ENCODE data around the gene GC. TPM values are rescaled to one million over a fixed set of nuclear protein-coding genes. Genes with fewer than 3 reads are reported as not detected.
"Not testable (repeated sequence)": the region's sequence is repeated elsewhere in the genome, so short reads cannot be mapped to it uniquely, and the experiment has no call there.

The GC gene
- total RNA-seq, 1 experiment from 2014 or later = not detected

- not testable (repeated sequence) for H3K27me3 ChIP-seq (ENCODE audit: low read length); H3K9me2 ChIP-seq (replicated peaks; ENCODE audit: insufficient read depth, low read length); H3K79me2 ChIP-seq (ENCODE audit: low read length); H3K9ac ChIP-seq (ENCODE audit: low read length); H3K36me3 ChIP-seq (ENCODE audit: insufficient read depth, low read length); H3K4me3 ChIP-seq (ENCODE audit: low read length); H4K20me1 ChIP-seq (ENCODE audit: insufficient read depth, low read depth, low read length); H3K9me3 ChIP-seq (ENCODE audit: low read length); DNase-seq; H3K4me2 ChIP-seq (ENCODE audit: low read depth, low read length, poor library complexity, severe bottlenecking); H3K27ac ChIP-seq (ENCODE audit: low read length); H2AFZ ChIP-seq (ENCODE audit: low read length); H3K4me1 ChIP-seq (ENCODE audit: low read length)
These were observed 25.9 kb upstream of the GC start for GRCh38 chr4:71809805-71810204.

GRCh38 chr4:71807469-71807868 lies 23.6 kb upstream of the GC start:
- H3K9me3 ChIP-seq (ENCODE audit: low read length) = no peaks in the 10 kb centered on the region

GRCh38 chr4:71805230-71805629 lies 21.4 kb upstream of the GC start:
- H2AFZ ChIP-seq (ENCODE audit: low read length); H3K9ac ChIP-seq (ENCODE audit: low read length); H3K27ac ChIP-seq (ENCODE audit: low read length); H3K4me3 ChIP-seq (ENCODE audit: low read length); H3K9me3 ChIP-seq (ENCODE audit: low read length); H3K9me2 ChIP-seq (replicated peaks; ENCODE audit: insufficient read depth, low read length); H3K27me3 ChIP-seq (ENCODE audit: low read length); H4K20me1 ChIP-seq (ENCODE audit: insufficient read depth, low read depth, low read length); H3K4me2 ChIP-seq (ENCODE audit: low read depth, low read length, poor library complexity, severe bottlenecking); DNase-seq; H3K4me1 ChIP-seq (ENCODE audit: low read length); H3K79me2 ChIP-seq (ENCODE audit: low read length); H3K36me3 ChIP-seq (ENCODE audit: insufficient read depth, low read length): not testable (repeated sequence)

More at GRCh38 chr4:71807469-71807868, 23.6 kb upstream of the GC start:
- no peak overlapping the region for H3K4me3 ChIP-seq (ENCODE audit: low read length)
- no peaks in the 10 kb centered on the region for H4K20me1 ChIP-seq (ENCODE audit: insufficient read depth, low read depth, low read length)
- H2AFZ ChIP-seq (ENCODE audit: low read length) = no peak overlapping the region
- H3K79me2 ChIP-seq (ENCODE audit: low read length) = no peaks in the 10 kb centered on the region
- H3K4me1 ChIP-seq (ENCODE audit: low read length) = no peaks in the 10 kb centered on the region
- no peak overlapping the region for H3K4me2 ChIP-seq (ENCODE audit: low read depth, low read length, poor library complexity, severe bottlenecking)
- H3K27ac ChIP-seq (ENCODE audit: low read length) = no peak overlapping the region
- no peaks in the 10 kb centered on the region for H3K27me3 ChIP-seq (ENCODE audit: low read length)
- H3K9ac ChIP-seq (ENCODE audit: low read length) = no peak overlapping the region
- H3K36me3 ChIP-seq (ENCODE audit: insufficient read depth, low read length) = no peaks in the 10 kb centered on the region
- DNase-seq = no peak
- no peaks in the 10 kb centered on the region for H3K9me2 ChIP-seq (replicated peaks; ENCODE audit: insufficient read depth, low read length)

GRCh38 chr4:71804017-71804697 lies 20.3 kb upstream of the GC start:
- H3K4me2 ChIP-seq (ENCODE audit: low read depth, low read length, poor library complexity, severe bottlenecking); H3K4me3 ChIP-seq (ENCODE audit: low read length); H3K79me2 ChIP-seq (ENCODE audit: low read length); DNase-seq; H3K36me3 ChIP-seq (ENCODE audit: insufficient read depth, low read length); H3K9me3 ChIP-seq (ENCODE audit: low read length); H3K9me2 ChIP-seq (replicated peaks; ENCODE audit: insufficient read depth, low read length); H3K27ac ChIP-seq (ENCODE audit: low read length); H3K9ac ChIP-seq (ENCODE audit: low read length); H4K20me1 ChIP-seq (ENCODE audit: insufficient read depth, low read depth, low read length); H3K27me3 ChIP-seq (ENCODE audit: low read length); H3K4me1 ChIP-seq (ENCODE audit: low read length); H2AFZ ChIP-seq (ENCODE audit: low read length): not testable (repeated sequence)

GRCh38 chr4:71785959-71786358 lies 2.1 kb upstream of the GC start:
- no peak overlapping the region for H3K27ac ChIP-seq (ENCODE audit: low read length)
- H3K4me1 ChIP-seq (ENCODE audit: low read length) = no peaks in the 10 kb centered on the region
- no peak overlapping the region for H3K4me3 ChIP-seq (ENCODE audit: low read length)
- H3K27me3 ChIP-seq (ENCODE audit: low read length) = no peaks in the 10 kb centered on the region
- no peaks in the 10 kb centered on the region for H4K20me1 ChIP-seq (ENCODE audit: insufficient read depth, low read depth, low read length)
- H3K79me2 ChIP-seq (ENCODE audit: low read length) = no peaks in the 10 kb centered on the region
- DNase-seq = no peak
- no peak overlapping the region for H3K9ac ChIP-seq (ENCODE audit: low read length)
- no peaks in the 10 kb centered on the region for H3K9me3 ChIP-seq (ENCODE audit: low read length)
- H3K9me2 ChIP-seq (replicated peaks; ENCODE audit: insufficient read depth, low read length) = no peaks in the 10 kb centered on the region
- no peaks in the 10 kb centered on the region for H3K36me3 ChIP-seq (ENCODE audit: insufficient read depth, low read length)
- no peak overlapping the region for H3K4me2 ChIP-seq (ENCODE audit: low read depth, low read length, poor library complexity, severe bottlenecking)
- no peak overlapping the region for H2AFZ ChIP-seq (ENCODE audit: low read length)

- Histone ChIP-seq H3K27ac (ENCODE audit: low read length) (no peak overlapping the region), H3K4me2 (ENCODE audit: low read depth, low read length, poor library complexity, severe bottlenecking) (no peak overlapping the region), H4K20me1 (ENCODE audit: insufficient read depth, low read depth, low read length) (no peaks in the 10 kb centered on the region), H3K9ac (ENCODE audit: low read length) (no peak overlapping the region), H3K36me3 (ENCODE audit: insufficient read depth, low read length) (no peaks in the 10 kb centered on the region), H3K9me2 (replicated peaks; ENCODE audit: insufficient read depth, low read length) (no peaks in the 10 kb centered on the region), H3K27me3 (ENCODE audit: low read length) (no peaks in the 10 kb centered on the region), H3K4me1 (ENCODE audit: low read length) (no peaks in the 10 kb centered on the region), H3K9me3 (ENCODE audit: low read length) (no peaks in the 10 kb centered on the region), H3K4me3 (ENCODE audit: low read length) (no peak overlapping the region), H3K79me2 (ENCODE audit: low read length) (no peaks in the 10 kb centered on the region), H2AFZ (ENCODE audit: low read length) (no peak overlapping the region)
- DNase-seq = no peak
These were observed 804 bp upstream of the GC start for GRCh38 chr4:71784569-71785197.

- no peaks in the 10 kb centered on the region for H4K20me1 ChIP-seq (ENCODE audit: insufficient read depth, low read depth, low read length)
These were observed 6.0 kb downstream of the GC start for GRCh38 chr4:71777891-71778290.

GRCh38 chr4:71775449-71775848 lies 8.4 kb downstream of the GC start:
- no peak overlapping the region for H3K4me2 ChIP-seq (ENCODE audit: low read depth, low read length, poor library complexity, severe bottlenecking)
- no peaks in the 10 kb centered on the region for H3K9me3 ChIP-seq (ENCODE audit: low read length)
- no peak for DNase-seq
- no peak overlapping the region for H3K27ac ChIP-seq (ENCODE audit: low read length)
- H3K9ac ChIP-seq (ENCODE audit: low read length) = no peak overlapping the region
- H3K4me1 ChIP-seq (ENCODE audit: low read length) = no peaks in the 10 kb centered on the region
- H3K27me3 ChIP-seq (ENCODE audit: low read length) = no peaks in the 10 kb centered on the region
- no peaks in the 10 kb centered on the region for H3K9me2 ChIP-seq (replicated peaks; ENCODE audit: insufficient read depth, low read length)
- H3K79me2 ChIP-seq (ENCODE audit: low read length) = no peaks in the 10 kb centered on the region
- H2AFZ ChIP-seq (ENCODE audit: low read length) = no peak overlapping the region
- H4K20me1 ChIP-seq (ENCODE audit: insufficient read depth, low read depth, low read length) = no peaks in the 10 kb centered on the region
- H3K36me3 ChIP-seq (ENCODE audit: insufficient read depth, low read length) = no peaks in the 10 kb centered on the region
- no peak overlapping the region for H3K4me3 ChIP-seq (ENCODE audit: low read length)

More at GRCh38 chr4:71777891-71778290, 6.0 kb downstream of the GC start:
- no peaks in the 10 kb centered on the region for H3K27me3 ChIP-seq (ENCODE audit: low read length)
- H3K9ac ChIP-seq (ENCODE audit: low read length) = no peak overlapping the region
- no peaks in the 10 kb centered on the region for H3K79me2 ChIP-seq (ENCODE audit: low read length)
- H2AFZ ChIP-seq (ENCODE audit: low read length) = no peak overlapping the region
- no peaks in the 10 kb centered on the region for H3K4me1 ChIP-seq (ENCODE audit: low read length)
- H3K9me3 ChIP-seq (ENCODE audit: low read length) = no peaks in the 10 kb centered on the region
- H3K9me2 ChIP-seq (replicated peaks; ENCODE audit: insufficient read depth, low read length) = no peaks in the 10 kb centered on the region
- no peak for DNase-seq
- H3K36me3 ChIP-seq (ENCODE audit: insufficient read depth, low read length) = no peaks in the 10 kb centered on the region
- no peak overlapping the region for H3K4me3 ChIP-seq (ENCODE audit: low read length)
- no peak overlapping the region for H3K27ac ChIP-seq (ENCODE audit: low read length)
- H3K4me2 ChIP-seq (ENCODE audit: low read depth, low read length, poor library complexity, severe bottlenecking) = no peak overlapping the region
